IPS-18c (cell line): ENCODE measurements around the gene ODC1.
"Not testable (repeated sequence)": the region's sequence is repeated elsewhere in the genome, so short reads cannot be mapped to it uniquely, and the experiment has no call there.

Experiments used
- H3K4me3 ChIP-seq: 2 replicates; pipeline ENCODE4 v1.7.0; 2013; ENCODE audit warnings: low read depth, mild to moderate bottlenecking, low read length, moderate library complexity; ENCODE audit not compliant: insufficient read depth
- H3K9me3 ChIP-seq: one replicate; pipeline ENCODE4 v1.6.1; 2013; ENCODE audit warnings: mild to moderate bottlenecking, low read length, moderate library complexity; ENCODE audit not compliant: control insufficient read depth, insufficient read depth

The ODC1 gene

DNA sequence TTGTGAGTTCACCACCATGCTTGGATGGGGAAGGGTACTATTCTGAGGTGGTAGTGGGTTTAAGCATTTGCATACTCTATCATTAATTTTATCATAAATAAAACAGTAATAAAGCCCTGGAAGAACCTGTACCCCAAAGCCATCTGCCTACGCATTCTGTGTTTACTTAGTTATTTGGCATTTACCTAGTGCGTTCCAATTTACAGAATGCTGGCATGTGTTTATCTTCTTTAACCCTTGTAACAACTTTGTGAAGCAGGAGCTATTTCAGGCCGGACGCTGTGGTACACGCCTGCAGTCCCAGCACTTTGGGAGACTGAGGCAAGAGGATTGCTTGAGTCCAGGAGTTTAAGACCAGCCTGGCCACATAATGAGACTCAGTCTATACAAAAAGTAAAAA, 17.8 kb upstream of the ODC1 start:
- no peaks in the 10 kb centered on the region for H3K9me3 ChIP-seq
- H3K4me3 ChIP-seq = no peak overlapping the region

DNA sequence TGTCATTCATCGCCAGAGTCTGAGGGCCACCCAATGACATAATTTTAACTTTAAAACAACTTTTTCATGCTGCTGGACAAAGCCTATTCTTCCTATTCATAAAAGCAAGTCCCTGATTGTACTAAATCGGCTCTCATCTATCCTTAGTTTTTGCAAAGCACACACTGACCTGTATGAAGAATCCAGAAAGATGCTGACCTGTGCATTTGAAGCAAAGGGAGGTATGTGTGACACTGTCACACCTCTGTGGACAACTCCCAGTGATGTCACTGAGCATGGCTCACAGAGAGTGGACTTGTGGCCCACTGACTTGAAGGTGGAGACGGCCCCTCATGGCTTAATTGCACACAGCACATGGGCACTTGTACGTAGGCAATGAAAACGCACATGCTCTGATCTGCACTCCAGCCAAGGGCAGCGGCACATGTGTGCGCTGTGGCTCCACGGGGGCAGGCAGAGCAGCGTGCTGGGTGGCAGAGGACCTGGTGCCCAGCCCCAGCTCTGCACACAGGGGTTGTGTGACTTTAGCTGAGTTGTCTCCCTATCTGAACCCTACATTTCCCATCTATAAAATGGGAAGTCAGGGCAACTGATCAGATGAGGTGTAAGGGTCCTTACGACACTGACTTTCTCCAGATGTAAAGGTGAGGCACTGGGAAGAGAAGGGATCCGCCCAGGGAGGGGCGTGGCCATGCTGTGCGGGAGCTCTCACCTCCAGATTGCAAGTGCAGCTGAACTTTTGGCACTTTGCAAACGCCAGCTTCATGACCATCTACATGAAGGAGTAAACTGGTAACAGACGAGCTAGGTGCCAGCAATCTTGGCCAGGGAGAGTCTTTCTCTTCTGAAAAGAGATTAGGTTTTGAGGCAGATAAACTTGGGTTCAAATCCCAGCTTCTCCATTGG, 14.3 kb upstream of the ODC1 start:
- no peaks in the 10 kb centered on the region for H3K9me3 ChIP-seq
- H3K4me3 ChIP-seq = no peak overlapping the region

DNA sequence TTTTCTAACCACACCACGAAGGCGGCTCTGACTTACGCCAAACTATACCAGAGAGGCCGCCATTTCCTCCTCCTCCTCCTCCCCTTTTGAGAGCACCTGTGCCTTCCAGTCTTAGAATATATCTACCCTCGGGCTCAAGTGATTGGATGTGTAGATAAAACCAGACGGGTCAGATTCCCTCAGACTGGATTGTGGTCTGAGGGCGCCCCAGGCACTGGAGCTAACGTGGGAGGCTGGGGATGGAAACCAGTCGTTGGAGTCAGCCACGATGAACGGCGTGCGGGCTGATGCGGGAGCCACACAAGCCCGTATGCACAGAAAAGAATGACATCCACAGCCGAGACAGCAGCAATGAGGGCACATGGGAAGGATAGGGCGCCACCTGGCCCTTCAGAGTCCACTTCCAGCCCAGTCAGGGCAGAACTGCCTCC, 12.3 kb upstream of the ODC1 start:
- H3K4me3 ChIP-seq = no peak overlapping the region
- no peaks in the 10 kb centered on the region for H3K9me3 ChIP-seq

DNA sequence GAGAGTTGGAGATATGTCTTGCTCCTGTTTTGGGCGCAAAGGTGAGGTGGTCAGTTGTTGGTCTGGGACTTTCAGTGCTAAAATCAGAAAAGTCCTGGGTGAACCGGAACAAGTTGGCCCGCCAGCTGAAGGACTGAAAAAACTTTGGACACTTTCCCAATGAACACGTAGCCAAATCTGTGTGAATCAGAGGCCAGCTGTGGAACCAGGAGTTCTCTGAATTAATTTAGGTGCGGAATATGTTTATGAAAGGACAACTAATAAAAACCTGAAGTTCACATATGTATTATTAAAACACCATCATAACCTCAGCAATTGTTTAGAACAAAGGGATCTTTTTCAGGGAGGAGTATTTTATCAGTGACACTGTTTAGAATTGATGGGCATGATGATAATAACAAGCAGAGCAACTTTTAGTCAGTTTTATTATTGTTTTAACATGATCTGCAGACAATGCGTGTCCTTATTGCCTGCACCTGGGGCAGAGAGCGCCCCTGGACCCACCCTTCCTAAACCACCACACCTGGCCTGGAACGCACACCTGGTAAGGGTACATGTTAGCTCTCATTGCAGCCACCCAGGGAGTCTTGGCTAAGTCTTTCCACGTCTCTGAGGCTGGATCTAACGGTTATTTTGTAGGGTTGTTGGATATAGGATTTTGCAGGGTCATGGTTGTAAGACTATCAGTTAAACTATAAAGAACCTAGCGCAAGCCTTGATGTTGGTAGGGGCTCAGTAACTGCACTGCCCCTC, 9.9 kb upstream of the ODC1 start:
- no peaks in the 10 kb centered on the region for H3K9me3 ChIP-seq

DNA sequence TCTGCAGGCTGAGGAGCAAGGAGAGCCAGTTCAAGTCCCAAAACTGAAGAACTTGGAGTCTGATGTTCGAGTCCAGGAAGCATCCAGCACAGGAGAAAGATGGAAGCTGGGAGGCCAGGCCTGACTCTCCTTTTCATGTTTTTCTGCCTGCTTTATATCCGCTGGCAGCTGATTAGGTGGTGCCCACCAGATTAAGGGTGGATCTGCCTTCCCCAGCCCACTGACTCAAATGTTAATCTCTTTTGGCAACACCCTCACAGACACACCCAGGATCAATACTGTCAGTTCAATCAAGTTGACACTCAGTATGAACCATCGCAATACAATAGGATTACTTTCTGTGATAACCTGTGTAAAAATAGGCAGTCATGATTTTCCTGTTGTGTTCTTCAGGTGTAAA, 9.1 kb upstream of the ODC1 start:
- H3K9me3 ChIP-seq, H3K4me3 ChIP-seq: not testable (repeated sequence)

More for the DNA sequence above, 9.9 kb upstream of the ODC1 start:
- no peak overlapping the region for H3K4me3 ChIP-seq

DNA sequence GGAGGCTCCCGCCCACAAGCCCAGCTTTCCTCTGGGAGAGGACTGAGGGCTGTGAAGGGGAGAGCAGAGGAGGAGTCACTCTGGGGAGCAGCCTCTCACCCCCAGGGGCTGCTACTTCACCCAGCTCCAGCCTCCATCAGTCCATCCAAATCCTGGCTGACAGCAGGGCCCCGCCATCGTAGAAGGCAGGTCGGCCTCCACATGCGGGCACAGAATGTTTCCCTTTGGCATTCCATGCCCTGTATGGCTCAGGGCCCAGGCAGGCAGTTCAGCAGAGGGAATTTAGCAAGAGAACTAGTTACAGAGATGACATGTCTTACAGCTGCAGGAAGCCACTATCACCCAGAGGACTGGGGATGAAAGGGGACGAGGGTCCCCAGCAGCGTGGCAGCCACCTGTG, 6.4 kb upstream of the ODC1 start:
- Histone ChIP-seq H3K9me3 (no peaks in the 10 kb centered on the region), H3K4me3 (no peak overlapping the region)

DNA sequence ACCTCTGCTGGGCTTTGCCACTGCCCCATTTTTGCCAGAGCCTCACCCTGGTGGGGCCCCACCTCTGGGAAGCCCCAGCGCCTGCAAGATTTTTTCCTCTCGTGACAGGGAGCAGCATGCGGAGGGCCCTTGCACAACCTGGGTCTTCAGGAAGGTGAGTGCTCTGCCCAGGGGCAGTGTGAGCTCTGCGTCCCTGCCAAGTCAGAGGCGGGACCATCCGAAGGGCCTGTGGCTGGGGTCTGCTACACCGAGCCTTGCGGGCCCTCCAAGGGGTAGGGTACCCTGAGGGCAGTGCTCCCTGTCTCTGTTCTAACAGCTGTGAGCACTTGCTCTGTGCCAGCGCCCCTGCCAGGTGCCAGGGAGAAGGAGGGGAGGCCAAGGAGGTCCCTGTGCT, 5.8 kb upstream of the ODC1 start:
- H3K4me3 ChIP-seq = no peak overlapping the region
- no peaks in the 10 kb centered on the region for H3K9me3 ChIP-seq

DNA sequence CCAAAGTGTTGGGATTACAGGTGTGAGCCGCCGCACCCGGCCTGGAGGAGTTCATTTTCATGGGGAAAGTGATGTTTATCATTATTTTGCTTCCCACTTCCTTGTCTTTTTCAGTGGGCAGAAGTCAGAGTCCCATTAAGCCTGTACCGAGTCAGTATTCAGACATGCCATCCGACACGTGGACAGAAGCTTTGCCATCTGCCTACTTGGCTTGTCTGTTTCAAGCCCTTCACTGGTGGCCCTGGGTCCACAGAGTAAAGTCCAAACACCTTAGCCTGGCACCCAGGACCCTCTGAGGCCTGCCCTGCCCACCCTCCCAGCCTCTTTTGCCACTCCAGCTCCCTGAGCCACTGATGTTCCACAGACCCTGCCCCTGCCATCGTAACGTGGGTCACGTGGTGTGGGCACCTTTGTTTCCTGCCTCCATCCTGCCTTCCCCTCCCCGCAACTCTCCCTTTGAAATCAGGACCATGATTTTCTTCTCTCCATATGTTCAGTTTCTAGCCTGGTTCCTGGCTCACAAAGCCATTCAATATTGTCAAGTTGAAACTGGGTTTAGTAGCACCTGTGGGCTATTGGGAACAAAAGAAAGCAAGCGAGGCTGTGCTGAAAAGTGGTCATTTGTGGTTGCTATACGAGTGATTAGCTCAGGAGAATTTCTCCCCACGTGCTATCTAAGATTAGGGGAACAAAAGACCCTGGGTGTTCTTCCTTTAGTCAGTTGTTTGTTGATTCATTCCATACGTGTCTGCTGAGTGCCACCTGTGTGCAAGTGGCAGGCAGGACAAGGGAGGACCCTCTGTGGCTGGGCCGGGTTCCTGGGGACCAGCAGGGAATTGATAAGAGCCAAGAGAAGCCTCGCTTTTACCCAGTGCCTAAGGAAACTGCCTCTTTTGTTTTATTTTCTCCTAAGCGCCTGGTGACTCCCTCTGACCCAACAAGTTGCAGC, 5.1 kb upstream of the ODC1 start:
- no peaks in the 10 kb centered on the region for H3K9me3 ChIP-seq
- H3K4me3 ChIP-seq = no peak overlapping the region

DNA sequence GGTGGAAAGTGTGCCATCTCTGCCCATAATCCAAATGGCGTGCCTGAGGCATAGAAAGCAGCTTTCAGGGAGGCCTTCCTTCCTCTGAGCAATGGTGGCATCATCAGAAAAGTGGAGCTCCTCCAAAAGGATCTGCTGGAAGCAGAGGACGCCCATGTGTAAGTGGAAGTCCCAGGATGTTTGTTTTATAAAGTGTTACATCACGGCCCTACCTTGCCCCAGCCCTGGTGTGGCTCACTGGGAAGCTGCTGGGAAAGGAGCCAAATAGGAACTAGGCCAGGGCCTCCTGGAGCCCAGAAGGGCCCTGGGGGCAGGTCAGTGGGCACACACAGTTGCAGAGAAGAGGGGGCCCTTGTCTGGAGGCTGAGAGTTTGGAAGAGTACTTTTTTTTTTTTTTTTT, 4.2 kb upstream of the ODC1 start:
- H3K9me3 ChIP-seq = no peaks in the 10 kb centered on the region
- H3K4me3 ChIP-seq = no peak overlapping the region

DNA sequence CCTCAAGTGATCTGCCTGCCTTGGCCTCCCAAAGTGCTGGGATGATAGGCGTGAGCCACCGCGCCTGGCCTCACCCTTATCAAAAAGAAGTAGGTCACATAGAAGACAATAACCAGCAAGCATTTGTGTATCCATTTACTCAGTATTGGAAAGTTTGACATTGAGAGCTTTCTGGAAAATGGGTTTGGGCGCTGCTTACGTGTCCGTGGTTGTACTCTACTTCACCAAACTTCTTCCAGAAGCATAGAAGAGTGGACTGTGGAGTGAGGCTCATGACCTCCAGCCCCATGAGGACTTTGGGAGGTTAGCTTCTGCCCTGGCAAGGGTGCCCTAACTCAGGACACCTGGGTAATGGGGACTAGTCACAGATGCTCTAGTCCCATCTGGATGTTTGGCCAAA, 3.7 kb upstream of the ODC1 start:
- no peak overlapping the region for H3K4me3 ChIP-seq
- H3K9me3 ChIP-seq = no peaks in the 10 kb centered on the region

DNA sequence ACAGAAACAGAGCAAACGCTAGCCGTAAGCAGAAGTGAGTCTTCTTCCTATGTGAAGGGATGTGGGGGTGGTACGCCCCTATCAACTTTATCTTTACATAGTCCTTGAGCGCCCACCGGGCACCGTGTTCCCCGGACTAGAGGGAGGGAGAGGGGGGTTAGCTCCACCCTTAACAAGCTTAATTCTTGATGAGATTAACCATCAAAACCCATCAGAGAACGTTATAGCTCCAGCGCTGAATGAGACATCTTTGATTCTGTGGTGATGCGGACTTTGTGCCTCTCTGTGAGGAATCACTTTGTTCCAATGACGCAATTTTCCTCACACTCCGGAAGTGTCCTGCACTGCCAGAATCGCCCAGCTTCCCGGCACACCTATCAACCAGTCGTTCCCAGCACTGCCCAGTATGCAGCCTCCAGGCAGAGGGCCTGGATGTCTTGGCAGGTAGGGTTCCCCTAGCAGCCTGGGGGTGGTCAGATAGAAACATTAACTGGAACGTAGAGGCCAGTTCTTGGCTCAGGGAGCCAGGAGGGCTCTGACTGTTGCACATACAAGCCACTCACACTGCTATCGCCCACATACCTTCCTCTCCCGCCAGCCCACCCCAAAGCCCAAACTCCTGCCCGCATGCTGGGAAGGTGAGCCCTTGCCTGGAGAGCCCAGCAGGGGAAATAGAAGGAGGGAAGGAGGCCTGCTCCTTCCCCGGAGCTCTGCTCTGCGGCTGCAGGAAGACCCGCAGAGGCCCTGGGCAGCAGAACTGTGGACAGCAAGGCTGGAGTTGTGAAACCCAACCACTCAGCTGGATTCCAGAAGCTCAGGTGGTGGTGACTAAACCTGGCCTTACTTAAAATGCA, 1.9 kb upstream of the ODC1 start:
- Histone ChIP-seq H3K9me3 (no peaks in the 10 kb centered on the region), H3K4me3 (no peak overlapping the region)

DNA sequence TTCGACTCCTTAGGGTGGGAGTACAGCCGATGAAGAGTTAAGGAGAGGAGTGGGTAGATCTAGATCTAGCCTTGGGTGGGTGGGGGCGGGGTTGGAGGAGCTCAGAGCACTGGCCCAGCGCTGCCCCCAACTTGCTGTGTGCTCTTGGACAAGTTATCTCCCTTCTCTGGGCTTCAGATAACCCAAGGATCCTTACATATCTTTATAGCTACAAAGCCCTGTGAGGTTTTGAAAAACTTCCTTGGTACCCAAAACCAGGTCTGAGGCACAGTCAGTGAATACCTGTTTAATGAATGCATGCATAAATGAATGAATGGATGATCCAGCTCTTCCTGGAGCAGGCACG, 1.3 kb upstream of the ODC1 start:
- H3K4me3 ChIP-seq = peak overlapping the region; percentile 64; the same call in 1 of the 2 replicates
- no peaks in the 10 kb centered on the region for H3K9me3 ChIP-seq

DNA sequence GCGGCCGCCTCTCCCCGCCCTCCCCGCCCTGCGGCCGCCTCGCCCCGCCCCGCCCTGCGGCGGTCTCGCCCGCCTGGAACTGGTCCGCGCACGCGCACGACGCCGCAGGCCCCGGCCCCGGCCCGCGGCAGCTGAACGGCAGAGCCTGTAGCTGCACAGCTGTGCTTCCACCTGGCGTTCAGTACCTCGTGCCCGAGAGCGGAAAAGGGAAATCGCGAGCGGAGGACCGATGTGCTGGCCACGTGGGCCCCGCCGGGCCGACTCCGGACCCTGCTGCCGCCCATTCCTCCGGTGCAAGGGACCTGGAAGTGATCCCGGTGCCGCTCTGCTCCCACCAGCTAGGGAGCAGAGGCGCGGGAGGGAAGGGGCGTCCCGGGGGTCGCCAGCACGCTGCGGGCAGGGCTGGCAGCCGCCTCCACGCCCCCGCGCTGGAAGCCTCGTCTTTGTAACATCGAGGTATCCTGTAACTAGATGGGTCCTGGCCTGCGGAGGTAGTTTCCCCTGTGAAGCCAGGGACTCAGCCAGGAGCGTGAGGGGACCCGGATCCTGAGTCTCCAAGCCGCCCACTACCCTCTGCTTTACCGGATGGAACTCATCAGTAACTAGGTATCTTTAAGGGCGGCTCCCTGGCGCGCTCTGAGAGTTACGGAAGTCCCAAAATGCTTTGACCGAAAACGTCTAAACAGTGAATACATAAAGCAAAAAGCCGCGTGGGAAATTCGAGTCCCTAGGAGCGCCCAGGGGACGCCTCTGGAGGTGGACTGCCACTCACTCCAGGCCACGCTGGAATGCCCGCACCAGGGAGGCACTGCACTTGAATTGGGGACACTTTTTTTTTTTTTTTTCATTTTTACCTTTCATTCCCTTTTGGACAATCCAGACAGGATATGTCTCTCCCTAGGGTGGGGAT, 704 bp upstream of the ODC1 start:
- Histone ChIP-seq H3K9me3 (no peaks in the 10 kb centered on the region), H3K4me3 (peak overlapping the region; percentile 64)

DNA sequence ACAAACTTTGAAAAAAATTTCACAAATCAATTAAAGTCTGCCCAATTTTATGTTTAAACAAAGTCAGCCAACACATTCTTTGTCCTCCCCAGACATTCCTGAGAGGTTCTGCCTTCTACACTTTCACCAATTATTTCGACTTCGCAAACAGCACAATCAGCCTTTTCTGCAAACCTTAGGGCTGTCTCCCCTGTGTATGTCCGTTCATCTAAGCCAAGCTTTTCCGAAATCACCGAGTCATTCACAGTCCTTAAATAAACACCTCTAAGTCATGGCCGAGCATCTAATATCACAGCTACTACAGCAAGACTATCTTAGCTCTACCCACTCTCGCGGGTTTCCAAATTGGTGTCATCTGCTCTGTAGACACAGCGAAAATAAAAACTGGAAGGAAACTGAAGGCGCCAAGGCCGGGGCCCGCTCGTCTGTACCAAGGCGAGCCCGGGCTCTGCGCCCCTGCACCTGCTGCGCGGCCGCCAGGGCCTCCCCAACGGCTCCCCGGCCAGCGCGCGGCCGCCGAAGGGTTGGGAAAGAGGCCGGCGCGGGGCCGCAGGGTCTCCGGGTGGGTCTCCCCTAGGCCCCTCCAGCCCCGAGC, 730 bp downstream of the ODC1 start:
- peak overlapping the region; percentile 46 for H3K4me3 ChIP-seq

DNA sequence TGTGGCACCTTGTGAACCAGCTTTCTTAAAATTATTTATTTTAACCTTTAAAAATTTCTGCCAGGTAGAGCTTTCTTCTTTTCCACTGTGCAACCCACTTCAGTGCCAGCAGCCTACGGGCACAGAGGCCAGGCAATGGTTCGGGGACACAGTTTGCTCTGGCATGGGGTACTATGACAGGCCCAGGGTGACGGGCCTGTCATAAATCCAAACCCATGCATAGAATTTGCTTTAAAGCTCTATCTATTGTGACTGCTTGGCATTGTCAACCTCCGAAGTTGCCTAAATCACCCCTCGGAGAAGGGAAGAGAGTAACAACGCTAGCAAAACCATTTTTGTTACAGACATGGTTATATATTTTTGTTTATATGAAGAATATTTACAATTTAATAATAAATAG, 1.5 kb downstream of the ODC1 start:
- Histone ChIP-seq H3K4me3 (no peak overlapping the region; the same call in 1 of the 2 replicates), H3K9me3 (no peaks in the 10 kb centered on the region)

More for the DNA sequence above, 730 bp downstream of the ODC1 start:
- no peaks in the 10 kb centered on the region for H3K9me3 ChIP-seq
